Stimulated activated CD4-positive, alpha-beta T cell treated with anti-CD3 and anti-CD28 coated beads, Interleukin-2, amount 100 ng/mL, for 48 hours (primary cell): Measurements from ENCODE around the gene PCDHGA8.
"Not testable (repeated sequence)": the region's sequence is repeated elsewhere in the genome, so short reads cannot be mapped to it uniquely, and the experiment has no call there.

Experiments
- DNase-seq, 2 donors: peaks; one replicate each; pipeline ENCODE4 v3.0.0-alpha.2; 2020

PCDHGA8 gene

DNA sequence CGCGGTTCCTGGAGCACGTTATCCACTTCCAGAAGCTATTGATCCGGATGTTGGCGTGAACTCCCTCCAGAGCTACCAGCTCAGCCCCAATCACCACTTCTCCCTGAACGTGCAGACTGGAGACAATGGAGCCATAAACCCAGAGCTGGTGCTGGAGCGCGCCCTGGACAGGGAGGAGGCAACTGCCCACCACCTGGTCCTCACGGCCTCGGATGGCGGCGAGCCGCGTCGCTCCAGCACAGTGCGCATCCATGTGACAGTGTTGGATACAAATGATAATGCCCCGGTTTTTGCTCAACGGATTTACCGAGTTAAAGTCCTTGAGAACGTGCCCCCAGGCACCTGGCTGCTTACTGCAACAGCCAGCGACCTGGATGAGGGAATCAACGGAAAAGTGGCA lies 11.0 kb downstream of the PCDHGA8 start:
- DNase-seq, result no peak

DNA sequence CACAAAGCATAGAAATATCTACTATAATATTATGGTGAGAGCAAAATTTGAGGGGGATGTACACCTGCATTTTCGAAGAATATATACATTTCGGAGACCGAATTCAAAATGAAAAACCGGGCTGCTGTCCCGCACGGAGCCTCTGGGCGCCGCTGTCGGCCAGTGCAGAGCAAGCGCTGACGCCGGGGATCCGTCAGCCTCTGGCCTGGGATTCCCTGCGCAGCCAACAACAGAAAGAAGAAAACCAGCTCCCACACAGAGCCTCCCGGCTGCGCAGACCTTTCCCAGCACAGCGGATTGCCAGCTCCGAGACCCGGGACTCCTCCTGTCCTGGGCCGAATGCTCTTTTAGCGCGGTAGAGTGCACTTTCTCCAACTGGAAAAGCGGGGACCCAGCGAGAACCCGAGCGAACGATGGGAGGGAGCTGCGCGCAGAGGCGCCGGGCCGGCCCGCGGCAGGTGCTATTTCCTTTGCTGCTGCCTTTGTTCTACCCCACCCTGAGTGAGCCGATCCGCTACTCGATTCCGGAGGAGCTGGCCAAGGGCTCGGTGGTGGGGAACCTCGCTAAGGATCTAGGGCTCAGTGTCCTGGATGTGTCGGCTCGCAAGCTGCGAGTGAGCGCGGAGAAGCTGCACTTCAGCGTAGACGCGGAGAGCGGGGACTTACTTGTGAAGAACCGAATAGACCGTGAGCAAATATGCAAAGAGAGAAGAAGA lies 15.5 kb downstream of the PCDHGA8 start, which contains the start of gene PCDHGB6:
TSS of gene PCDHGB6 (plus strand) at position 232 of the 716 bp plus-strand sequence. CDS start at position 414, 182 bp downstream.
- DNase-seq, result not testable (repeated sequence)

DNA sequence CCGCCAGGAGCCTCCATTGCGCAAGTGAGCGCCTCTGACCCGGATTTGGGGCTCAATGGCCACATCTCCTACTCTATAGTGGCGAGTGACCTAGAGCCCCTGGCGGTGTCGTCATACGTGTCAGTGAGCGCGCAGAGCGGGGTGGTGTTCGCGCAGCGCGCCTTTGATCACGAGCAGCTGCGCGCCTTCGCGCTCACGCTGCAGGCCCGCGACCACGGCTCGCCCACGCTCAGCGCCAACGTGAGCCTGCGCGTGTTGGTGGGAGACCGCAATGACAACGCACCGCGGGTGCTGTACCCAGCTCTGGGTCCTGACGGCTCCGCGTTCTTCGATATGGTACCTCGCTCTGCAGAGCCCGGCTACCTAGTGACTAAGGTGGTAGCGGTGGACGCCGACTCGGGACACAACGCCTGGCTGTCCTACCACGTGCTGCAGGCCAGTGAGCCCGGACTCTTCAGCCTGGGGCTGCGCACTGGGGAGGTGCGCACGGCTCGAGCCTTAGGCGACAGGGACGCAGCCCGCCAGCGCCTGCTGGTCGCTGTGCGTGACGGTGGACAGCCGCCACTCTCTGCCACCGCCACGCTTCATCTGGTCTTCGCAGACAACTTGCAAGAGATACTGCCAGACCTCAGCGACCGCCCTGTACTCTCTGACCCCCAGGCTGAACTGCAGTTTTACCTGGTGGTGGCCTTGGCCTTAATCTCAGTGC lies 17.3 kb downstream of the PCDHGA8 start:
- DNase-seq, result no peak

DNA sequence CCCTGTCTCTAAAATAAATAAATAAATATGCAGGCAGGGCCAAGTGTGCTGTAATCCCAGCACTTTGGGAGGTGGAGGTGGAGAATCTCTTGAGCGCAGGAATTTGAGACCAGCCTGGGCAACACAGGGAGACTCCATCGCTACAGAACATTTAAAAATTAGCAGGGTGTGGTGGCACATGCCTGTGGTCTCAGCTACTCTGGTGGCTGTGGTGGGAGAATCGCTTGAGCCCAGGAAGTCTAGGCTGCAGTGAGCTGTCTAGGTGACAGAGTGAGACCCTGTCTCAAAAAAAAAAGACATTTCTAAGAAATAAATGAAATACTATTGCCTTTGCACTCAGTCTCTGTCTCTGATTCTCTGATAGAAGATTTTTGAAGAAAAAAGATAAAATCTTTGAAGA lies 19.1 kb downstream of the PCDHGA8 start:
- no peak for DNase-seq

DNA sequence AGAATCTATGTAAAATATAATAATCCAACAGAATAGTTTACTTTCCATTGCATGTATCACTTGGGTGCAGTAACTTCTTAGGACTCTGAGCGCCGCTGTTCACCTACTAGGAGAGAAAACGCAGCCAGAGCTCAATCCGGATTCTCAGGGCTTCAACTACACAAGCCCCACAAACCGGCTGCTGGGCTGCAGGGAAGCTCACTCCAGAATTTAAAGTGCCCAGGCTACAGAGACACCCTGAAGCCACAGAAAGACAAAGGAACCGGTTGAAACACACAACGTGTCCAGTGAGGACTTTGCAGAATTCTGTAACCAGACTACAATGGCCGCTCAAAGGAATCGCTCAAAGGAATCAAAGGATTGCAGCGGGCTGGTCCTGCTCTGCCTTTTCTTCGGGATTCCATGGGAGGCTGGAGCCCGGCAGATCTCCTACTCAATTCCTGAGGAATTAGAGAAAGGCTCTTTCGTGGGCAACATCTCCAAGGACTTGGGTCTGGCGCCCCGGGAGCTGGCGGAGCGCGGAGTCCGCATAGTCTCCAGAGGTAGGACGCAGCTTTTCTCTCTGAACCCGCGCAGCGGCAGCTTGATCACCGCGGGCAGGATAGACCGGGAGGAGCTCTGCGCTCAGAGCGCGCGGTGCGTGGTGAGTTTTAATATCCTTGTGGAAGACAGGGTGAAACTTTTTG lies 20.6 kb downstream of the PCDHGA8 start, which contains the start of gene PCDHGA10:
TSS of gene PCDHGA10 (plus strand) at position 134 of the 686 bp plus-strand sequence. CDS start at position 323, 189 bp downstream.
- DNase-seq, result peak; percentile 39 to 41

DNA sequence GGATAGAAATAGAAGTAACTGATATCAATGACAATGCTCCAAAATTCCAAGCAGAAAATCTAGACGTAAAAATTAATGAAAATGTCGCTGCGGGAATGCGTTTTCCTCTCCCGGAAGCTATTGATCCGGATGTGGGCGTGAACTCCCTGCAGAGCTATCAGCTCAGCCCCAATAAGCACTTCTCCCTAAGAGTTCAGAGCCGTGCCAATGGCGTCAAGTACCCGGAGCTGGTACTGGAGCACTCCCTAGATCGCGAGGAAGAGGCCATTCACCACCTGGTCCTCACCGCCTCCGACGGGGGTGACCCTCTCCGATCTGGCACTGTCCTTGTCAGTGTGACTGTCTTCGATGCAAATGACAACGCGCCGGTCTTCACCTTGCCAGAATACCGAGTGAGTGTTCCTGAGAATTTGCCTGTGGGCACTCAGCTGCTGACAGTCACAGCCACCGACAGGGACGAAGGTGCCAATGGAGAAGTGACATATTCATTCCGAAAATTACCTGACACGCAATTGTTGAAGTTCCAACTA lies 21.2 kb downstream of the PCDHGA8 start:
- DNase-seq, result no peak

DNA sequence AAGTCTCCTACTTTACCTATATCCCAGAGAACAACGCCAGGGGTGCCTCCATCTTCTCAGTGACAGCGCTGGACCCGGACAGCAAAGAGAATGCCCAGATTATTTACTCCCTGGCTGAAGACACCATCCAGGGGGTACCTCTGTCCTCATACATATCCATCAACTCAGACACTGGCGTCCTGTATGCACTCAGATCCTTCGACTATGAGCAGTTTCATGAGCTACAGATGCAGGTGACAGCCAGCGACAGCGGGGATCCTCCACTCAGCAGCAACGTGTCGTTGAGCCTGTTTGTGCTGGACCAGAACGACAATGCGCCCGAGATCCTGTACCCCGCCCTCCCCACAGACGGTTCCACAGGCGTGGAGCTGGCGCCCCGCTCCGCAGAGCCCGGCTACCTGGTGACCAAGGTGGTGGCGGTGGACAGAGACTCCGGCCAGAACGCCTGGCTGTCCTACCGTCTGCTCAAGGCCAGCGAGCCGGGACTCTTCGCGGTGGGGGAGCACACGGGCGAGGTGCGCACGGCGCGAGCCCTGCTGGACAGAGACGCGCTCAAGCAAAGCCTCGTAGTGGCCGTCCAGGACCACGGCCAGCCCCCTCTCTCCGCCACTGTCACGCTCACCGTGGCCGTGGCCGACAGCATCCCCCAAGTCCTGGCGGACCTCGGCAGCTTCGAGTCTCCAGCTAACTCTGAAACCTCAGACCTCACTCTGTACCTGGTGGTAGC lies 22.3 kb downstream of the PCDHGA8 start:
- not testable (repeated sequence) for DNase-seq

DNA sequence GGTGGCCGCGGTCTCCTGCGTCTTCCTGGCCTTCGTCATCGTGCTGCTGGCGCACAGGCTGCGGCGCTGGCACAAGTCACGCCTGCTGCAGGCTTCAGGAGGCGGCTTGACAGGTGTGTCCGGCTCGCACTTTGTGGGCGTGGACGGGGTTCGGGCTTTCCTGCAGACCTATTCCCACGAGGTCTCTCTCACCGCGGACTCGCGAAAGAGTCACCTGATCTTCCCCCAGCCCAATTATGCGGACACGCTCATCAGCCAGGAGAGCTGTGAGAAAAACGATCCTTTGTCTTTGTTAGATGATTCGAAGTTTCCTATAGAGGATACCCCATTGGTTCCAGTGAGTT lies 22.8 kb downstream of the PCDHGA8 start:
- not testable (repeated sequence) for DNase-seq

DNA sequence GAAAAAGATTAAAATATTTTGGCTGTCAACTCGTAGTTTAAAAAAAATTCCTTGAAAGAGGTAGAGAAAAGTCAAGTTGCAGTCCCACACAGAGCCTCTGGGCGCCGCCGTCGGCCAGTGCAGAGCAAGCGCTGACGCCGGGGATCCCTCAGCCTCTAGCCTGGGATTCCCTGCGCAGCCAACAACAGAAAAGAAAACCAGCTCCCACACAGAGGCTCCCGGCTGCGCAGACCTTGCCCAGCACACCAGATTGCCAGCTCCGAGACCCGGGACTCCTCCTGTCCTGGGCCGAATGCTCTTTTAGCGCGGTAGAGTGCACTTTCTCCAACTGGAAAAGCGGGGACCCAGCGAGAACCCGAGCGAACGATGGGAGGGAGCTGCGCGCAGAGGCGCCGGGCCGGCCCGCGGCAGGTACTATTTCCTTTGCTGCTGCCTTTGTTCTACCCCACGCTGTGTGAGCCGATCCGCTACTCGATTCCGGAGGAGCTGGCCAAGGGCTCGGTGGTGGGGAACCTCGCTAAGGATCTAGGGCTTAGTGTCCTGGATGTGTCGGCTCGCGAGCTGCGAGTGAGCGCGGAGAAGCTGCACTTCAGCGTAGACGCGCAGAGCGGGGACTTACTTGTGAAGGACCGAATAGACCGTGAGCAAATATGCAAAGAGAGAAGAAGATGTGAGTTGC lies 25.2 kb downstream of the PCDHGA8 start, which contains the start of gene PCDHGB7:
TSS of gene PCDHGB7 (plus strand) at position 184 of the 679 bp plus-strand sequence. CDS start at position 367, 183 bp downstream.
- DNase-seq, result peak; percentile 49 to 50

DNA sequence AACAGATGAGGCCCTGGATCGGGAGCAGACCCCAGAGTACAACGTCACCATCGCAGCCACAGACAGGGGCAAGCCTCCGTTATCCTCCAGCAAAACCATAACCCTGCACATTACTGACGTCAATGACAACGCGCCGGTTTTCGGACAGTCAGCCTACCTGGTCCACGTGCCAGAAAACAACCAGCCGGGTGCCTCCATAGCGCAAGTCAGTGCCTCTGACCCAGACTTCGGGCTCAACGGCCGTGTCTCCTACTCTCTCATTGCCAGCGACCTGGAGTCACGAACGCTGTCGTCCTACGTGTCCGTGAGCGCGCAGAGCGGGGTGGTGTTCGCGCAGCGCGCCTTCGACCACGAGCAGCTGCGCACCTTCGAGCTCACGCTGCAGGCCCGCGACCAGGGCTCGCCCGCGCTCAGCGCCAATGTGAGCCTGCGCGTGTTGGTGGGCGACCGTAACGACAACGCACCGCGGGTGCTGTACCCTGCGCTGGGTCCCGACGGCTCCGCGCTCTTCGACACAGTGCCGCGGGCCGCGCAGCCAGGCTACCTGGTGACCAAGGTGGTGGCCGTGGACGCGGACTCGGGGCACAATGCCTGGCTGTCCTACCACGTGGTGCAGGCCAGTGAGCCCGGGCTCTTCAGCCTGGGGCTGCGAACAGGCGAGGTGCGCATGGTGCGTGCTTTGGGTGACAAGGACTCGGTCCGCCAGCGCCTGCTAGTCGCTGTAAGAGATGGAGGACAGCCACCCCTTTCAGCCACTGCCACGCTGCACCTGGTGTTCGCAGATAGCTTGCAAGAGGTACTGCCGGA lies 26.8 kb downstream of the PCDHGA8 start:
- no peak for DNase-seq

DNA sequence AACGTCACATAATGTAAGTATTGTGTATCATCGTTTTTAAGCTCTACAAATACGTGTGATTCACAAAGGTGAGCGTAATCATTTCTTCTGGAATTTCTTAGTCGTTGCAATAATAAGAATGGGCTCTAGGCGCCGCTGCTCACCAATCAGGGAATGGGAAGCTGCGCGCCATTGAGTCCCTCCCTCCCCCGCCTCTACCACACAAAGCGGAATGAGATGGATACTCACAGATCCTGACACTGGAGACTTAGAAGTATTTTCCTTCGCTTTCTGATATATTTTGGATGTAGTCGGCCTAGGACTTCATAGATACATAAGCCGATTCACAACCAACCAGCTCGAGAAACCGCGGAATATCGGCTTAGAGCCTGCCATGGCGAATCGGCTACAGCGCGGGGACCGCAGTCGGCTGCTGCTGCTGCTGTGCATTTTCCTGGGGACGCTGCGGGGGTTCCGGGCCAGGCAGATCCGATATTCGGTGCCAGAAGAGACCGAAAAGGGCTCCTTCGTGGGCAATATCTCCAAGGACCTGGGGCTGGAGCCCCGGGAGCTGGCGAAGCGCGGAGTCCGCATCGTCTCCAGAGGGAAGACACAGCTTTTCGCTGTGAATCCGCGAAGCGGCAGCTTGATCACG lies 28.5 kb downstream of the PCDHGA8 start, which contains the start of gene PCDHGA11:
TSS of gene PCDHGA11 (plus strand) at position 197 of the 634 bp plus-strand sequence. CDS start at position 374, 177 bp downstream.
- DNase-seq, result peak; percentile 50 to 54

DNA sequence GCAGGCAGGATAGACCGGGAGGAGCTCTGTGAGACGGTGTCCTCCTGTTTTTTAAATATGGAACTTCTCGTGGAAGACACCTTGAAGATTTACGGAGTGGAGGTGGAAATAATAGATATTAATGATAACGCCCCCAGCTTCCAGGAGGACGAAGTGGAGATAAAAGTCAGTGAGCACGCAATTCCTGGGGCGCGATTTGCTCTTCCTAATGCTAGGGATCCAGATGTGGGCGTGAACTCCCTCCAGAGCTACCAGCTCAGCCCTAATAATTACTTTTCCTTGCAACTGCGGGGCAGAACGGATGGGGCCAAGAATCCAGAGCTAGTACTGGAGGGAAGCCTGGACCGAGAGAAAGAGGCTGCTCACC lies 29.0 kb downstream of the PCDHGA8 start:
- no peak for DNase-seq

DNA sequence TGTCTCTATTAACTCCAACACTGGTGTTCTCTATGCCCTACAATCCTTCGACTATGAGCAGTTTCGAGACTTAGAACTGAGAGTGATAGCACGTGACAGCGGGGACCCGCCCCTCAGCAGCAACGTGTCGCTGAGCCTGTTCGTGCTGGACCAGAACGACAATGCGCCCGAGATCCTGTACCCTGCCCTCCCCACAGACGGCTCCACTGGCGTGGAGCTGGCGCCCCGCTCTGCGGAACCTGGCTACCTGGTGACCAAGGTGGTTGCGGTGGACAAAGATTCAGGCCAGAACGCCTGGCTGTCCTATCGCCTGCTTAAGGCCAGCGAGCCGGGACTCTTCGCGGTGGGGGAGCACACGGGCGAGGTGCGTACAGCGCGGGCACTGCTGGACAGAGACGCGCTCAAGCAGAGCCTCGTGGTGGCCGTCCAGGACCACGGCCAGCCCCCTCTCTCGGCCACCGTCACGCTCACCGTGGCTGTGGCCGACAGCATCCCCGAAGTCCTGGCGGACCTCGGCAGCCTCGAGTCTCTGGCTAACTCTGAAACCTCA lies 30.4 kb downstream of the PCDHGA8 start:
- no peak for DNase-seq

DNA sequence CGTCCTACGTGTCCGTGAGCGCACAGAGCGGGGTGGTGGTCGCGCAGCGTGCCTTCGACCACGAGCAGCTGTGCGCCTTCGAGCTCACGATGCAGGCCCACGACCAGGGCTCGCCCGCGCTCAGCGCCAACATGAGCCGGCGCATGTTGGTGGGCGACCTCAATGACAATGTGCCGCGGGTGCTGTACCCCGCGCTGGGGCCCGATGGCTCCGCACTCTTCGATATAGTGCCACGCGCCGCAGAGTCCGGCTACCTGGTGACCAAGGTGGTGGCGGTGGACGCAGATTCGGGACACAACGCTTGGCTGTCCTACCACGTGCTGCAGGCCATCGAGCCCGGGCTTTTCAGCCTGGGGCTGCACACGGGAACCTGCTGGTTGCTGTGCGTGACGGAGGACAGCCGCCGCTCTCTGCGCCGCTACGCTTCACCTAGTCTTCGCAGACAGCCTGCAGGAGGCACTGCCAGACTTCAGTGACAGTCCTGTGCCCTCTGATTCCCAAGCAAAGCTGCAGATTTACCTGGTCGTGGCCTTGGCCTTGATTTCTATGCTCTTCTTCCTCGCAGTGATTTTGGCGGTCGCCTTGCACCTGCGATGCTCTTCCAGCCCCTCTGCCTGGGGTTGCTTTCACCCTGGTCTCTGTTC lies 35.5 kb downstream of the PCDHGA8 start:
- no peak for DNase-seq

DNA sequence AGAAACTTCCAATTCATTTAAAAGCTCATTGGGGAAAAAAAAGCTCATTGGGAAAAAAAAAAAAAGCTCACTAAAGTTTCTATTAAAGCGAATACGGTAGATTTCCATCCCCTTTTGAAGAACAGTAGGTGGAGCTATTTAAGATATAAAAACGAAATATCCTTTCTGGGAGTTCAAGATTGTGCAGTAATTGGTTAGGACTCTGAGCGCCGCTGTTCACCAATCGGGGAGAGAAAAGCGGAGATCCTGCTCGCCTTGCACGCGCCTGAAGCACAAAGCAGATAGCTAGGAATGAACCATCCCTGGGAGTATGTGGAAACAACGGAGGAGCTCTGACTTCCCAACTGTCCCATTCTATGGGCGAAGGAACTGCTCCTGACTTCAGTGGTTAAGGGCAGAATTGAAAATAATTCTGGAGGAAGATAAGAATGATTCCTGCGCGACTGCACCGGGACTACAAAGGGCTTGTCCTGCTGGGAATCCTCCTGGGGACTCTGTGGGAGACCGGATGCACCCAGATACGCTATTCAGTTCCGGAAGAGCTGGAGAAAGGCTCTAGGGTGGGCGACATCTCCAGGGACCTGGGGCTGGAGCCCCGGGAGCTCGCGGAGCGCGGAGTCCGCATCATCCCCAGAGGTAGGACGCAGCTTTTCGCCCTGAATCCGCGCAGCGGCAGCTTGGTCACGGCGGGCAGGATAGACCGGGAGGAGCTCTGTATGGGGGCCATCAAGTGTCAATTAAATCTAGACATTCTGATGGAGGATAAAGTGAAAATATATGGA lies 38.1 kb downstream of the PCDHGA8 start, which contains the start of gene PCDHGA12:
TSS of gene PCDHGA12 (plus strand) at position 176 of the 782 bp plus-strand sequence. CDS start at position 429, 253 bp downstream.
- no peak for DNase-seq

DNA sequence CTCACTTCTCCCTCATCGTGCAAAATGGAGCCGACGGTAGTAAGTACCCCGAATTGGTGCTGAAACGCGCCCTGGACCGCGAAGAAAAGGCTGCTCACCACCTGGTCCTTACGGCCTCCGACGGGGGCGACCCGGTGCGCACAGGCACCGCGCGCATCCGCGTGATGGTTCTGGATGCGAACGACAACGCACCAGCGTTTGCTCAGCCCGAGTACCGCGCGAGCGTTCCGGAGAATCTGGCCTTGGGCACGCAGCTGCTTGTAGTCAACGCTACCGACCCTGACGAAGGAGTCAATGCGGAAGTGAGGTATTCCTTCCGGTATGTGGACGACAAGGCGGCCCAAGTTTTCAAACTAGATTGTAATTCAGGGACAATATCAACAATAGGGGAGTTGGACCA lies 38.9 kb downstream of the PCDHGA8 start:
- DNase-seq, result no peak

DNA sequence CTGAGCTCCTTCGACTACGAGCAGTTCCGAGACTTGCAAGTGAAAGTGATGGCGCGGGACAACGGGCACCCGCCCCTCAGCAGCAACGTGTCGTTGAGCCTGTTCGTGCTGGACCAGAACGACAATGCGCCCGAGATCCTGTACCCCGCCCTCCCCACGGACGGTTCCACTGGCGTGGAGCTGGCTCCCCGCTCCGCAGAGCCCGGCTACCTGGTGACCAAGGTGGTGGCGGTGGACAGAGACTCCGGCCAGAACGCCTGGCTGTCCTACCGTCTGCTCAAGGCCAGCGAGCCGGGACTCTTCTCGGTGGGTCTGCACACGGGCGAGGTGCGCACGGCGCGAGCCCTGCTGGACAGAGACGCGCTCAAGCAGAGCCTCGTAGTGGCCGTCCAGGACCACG lies 39.9 kb downstream of the PCDHGA8 start:
- DNase-seq, result not testable (repeated sequence)

DNA sequence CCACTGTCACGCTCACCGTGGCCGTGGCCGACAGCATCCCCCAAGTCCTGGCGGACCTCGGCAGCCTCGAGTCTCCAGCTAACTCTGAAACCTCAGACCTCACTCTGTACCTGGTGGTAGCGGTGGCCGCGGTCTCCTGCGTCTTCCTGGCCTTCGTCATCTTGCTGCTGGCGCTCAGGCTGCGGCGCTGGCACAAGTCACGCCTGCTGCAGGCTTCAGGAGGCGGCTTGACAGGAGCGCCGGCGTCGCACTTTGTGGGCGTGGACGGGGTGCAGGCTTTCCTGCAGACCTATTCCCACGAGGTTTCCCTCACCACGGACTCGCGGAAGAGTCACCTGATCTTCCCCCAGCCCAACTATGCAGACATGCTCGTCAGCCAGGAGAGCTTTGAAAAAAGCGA lies 40.3 kb downstream of the PCDHGA8 start:
- not testable (repeated sequence) for DNase-seq

DNA sequence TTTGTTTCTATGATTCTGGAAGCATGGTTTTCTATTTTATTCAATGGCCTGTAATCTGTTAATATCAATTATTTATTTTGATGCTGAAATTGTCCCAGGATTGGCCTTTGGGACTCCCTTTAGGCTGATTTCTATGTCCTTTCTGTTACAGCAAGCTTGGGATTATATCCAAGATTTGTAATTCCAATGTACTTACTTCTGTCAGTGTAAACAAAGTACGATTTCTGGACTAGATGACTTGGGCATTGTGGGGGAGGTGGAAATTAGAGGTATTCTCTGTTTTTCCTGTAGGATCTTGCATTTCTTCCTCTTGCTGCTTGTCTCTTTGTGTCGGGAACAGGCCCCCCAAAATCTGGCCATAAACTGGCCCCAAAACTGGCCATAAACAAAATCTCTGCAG lies 41.6 kb downstream of the PCDHGA8 start:
- no peak for DNase-seq
